IMR-90 (cell line): ENCODE measurements around the gene CXXC1. TPM values are rescaled to one million over a fixed set of nuclear protein-coding genes. Genes with fewer than 3 reads are reported as not detected.

Experiments used
- ATAC-seq: fragments of 200-7000 bp; cut with Tn5 transposase; 2 replicates; pipeline ENCODE4 v1.9.1; 2020; ENCODE audit warnings: low read depth, mild to moderate bottlenecking, moderate library complexity
- Bru-seq: library from RNA; stranded (reverse); fragments of 400-500 nt; gene quantifications from one replicate; lab custom pipeline; 2021; lab: Mats Ljungman, UMichigan
- BruChase-seq, 2 experiments: library from RNA; stranded (reverse); fragments of 400-500 nt; gene quantifications; one replicate each; lab custom pipeline; 2021; lab: Mats Ljungman, UMichigan
- BruUV-seq: library from RNA; stranded (reverse); fragments of 400-500 nt; replicated peaks from 2 replicates; lab custom pipeline; 2021; lab: Mats Ljungman, UMichigan
- CTCF ChIA-PET: fragments of 300-600 bp; formaldehyde crosslinking; extraction: SDS; loops from one replicate; lab custom pipeline; 2021; ENCODE audit warnings: antibody characterized with exemption; lab: Yijun Ruan, JAX
- POLR2A ChIA-PET: fragments of 300-600 bp; sonication (Branson Sonifier 250); formaldehyde crosslinking; loops from one replicate; lab custom pipeline; 2022; ENCODE audit warnings: antibody characterized with exemption; ENCODE audit not compliant: unreplicated experiment; lab: Charles Lee
- DNase-seq: peaks from one replicate; pipeline ENCODE4 v3.0.0; 2013
- H2AFZ ChIP-seq: replicated peaks from 2 replicates; pipeline ENCODE3; 2013; ENCODE audit warnings: low read length, mild to moderate bottlenecking; ENCODE audit not compliant: poor library complexity
- H2AK5ac ChIP-seq: 2 replicates; pipeline ENCODE4 v1.6.1; 2013; ENCODE audit warnings: low read depth, low read length, inconsistent platforms
- H2AK9ac ChIP-seq: replicated peaks from 2 replicates; pipeline ENCODE3; 2013; ENCODE audit warnings: mild to moderate bottlenecking, low read depth, low read length, moderate library complexity; ENCODE audit not compliant: poor library complexity
- H2BK120ac ChIP-seq: 2 replicates; pipeline ENCODE4 v1.6.1; 2013; ENCODE audit warnings: low read depth, low read length, inconsistent platforms
- H2BK15ac ChIP-seq: 3 replicates; pipeline ENCODE4 v1.6.1; 2013; ENCODE audit warnings: low read depth, low read length, inconsistent platforms
- H2BK20ac ChIP-seq: 2 replicates; pipeline ENCODE4 v1.6.1; 2013; ENCODE audit warnings: low read depth, mild to moderate bottlenecking, inconsistent platforms, low read length, moderate library complexity
- H2BK5ac ChIP-seq: 2 replicates; pipeline ENCODE4 v1.6.1; 2013; ENCODE audit warnings: mild to moderate bottlenecking, low read depth, low read length, inconsistent platforms; ENCODE audit not compliant: poor library complexity, severe bottlenecking
- H3K14ac ChIP-seq: replicated peaks from 2 replicates; pipeline ENCODE4 v1.6.1; 2013; ENCODE audit warnings: low read depth, low read length, inconsistent platforms
- H3K18ac ChIP-seq: 2 replicates; pipeline ENCODE4 v1.6.1; 2013; ENCODE audit warnings: low read depth, low read length, control low read depth
- H3K23ac ChIP-seq: 2 replicates; pipeline ENCODE4 v1.6.1; 2013; ENCODE audit warnings: low read depth, low read length, inconsistent platforms
- H3K27ac ChIP-seq: 2 replicates; pipeline ENCODE4 v1.5.1; 2013; ENCODE audit warnings: mild to moderate bottlenecking, control low read depth, low read length; ENCODE audit not compliant: insufficient read depth
- H3K27me3 ChIP-seq: 2 replicates; pipeline ENCODE4 v1.6.1; 2013; ENCODE audit warnings: low read length; ENCODE audit not compliant: control insufficient read depth, insufficient read depth
- H3K36me3 ChIP-seq: 2 replicates; pipeline ENCODE4 v1.6.1; 2013; ENCODE audit warnings: low read length, mixed read lengths; ENCODE audit not compliant: control insufficient read depth, insufficient read depth
- H3K4ac ChIP-seq: 2 replicates; pipeline ENCODE4 v1.6.1; 2013; ENCODE audit warnings: low read depth, low read length, inconsistent platforms
- H3K4me1 ChIP-seq: 2 replicates; pipeline ENCODE4 v1.6.1; 2013; ENCODE audit warnings: low read length, mixed read lengths; ENCODE audit not compliant: control insufficient read depth, insufficient read depth
- H3K4me2 ChIP-seq: 2 replicates; pipeline ENCODE4 v1.6.1; 2013; ENCODE audit warnings: low read depth, mild to moderate bottlenecking, control low read depth, low read length, moderate library complexity
- H3K4me3 ChIP-seq: 2 replicates; pipeline ENCODE4 v1.5.1; 2013; ENCODE audit warnings: low read depth, mild to moderate bottlenecking, control low read depth, low read length, moderate library complexity; ENCODE audit not compliant: insufficient read depth
- H3K56ac ChIP-seq: 2 replicates; pipeline ENCODE4 v1.6.1; 2013; ENCODE audit warnings: low read length, inconsistent platforms; ENCODE audit not compliant: insufficient read depth; ENCODE audit errors: extremely low read depth
- H3K79me1 ChIP-seq, 2 experiments: 2 replicates each; pipeline ENCODE4 v1.6.1; 2013; ENCODE audit warnings: low read length in 2 of 2, inconsistent platforms in 1 of 2, low read depth in 1 of 2
- H3K9ac ChIP-seq: 2 replicates; pipeline ENCODE4 v1.6.1; 2013; ENCODE audit warnings: low read depth, low read length, control low read depth
- H3K9me1 ChIP-seq: 2 replicates; pipeline ENCODE4 v1.6.1; 2013; ENCODE audit warnings: low read length, inconsistent platforms; ENCODE audit not compliant: insufficient read depth
- H3K9me3 ChIP-seq: 2 replicates; pipeline ENCODE4 v1.6.1; 2013; ENCODE audit warnings: low read length; ENCODE audit not compliant: control insufficient read depth, insufficient read depth
- H4K20me1 ChIP-seq: 2 replicates; pipeline ENCODE4 v1.6.1; 2013; ENCODE audit warnings: low read length, inconsistent platforms; ENCODE audit not compliant: insufficient read depth
- H4K5ac ChIP-seq: 2 replicates; pipeline ENCODE4 v1.6.1; 2013; ENCODE audit warnings: mild to moderate bottlenecking, low read depth, low read length, control low read depth
- H4K8ac ChIP-seq, 2 experiments: 2 replicates each; pipeline ENCODE4 v1.6.1; 2013; ENCODE audit warnings: low read depth in 2 of 2, low read length in 2 of 2, control low read depth in 1 of 2, inconsistent platforms in 1 of 2
- H4K91ac ChIP-seq: 2 replicates; pipeline ENCODE4 v1.6.1; 2013; ENCODE audit warnings: low read depth, low read length, inconsistent platforms; ENCODE audit not compliant: insufficient read depth
- CEBPB ChIP-seq: IDR thresholded peaks from 2 replicates; pipeline ENCODE4 v1.6.1; 2012; ENCODE audit warnings: low read depth, low read length, improper control_type of control experiment
- CHD1 ChIP-seq: IDR thresholded peaks from 2 replicates; pipeline ENCODE4 v1.6.1; 2012; ENCODE audit warnings: low read depth, low read length, improper control_type of control experiment
- ELK1 ChIP-seq: fragments of 150-350 bp; IDR thresholded peaks from 2 replicates; pipeline ENCODE4 v1.6.1; 2016; ENCODE audit warnings: low read depth, mild to moderate bottlenecking, low read length, moderate library complexity, borderline replicate concordance
- FOS ChIP-seq: fragments of 150-350 bp; IDR thresholded peaks from 2 replicates; pipeline ENCODE4 v1.6.1; 2016; ENCODE audit warnings: low read depth, low read length
- MAZ ChIP-seq: IDR thresholded peaks from 2 replicates; pipeline ENCODE4 v1.6.1; 2012; ENCODE audit warnings: low read depth, mild to moderate bottlenecking, low read length, improper control_type of control experiment, moderate library complexity, borderline replicate concordance
- MXI1 ChIP-seq: IDR thresholded peaks from 2 replicates; pipeline ENCODE4 v1.6.1; 2012; ENCODE audit warnings: low read depth, mild to moderate bottlenecking, low read length, moderate library complexity, borderline replicate concordance
- NFE2L2 ChIP-seq: fragments of 150-350 bp; IDR thresholded peaks from 2 replicates; pipeline ENCODE4 v1.6.1; 2016; ENCODE audit warnings: low read depth, mild to moderate bottlenecking, low read length
- POLR2A ChIP-seq: IDR thresholded peaks from 2 replicates; pipeline ENCODE4 v1.6.1; 2012; ENCODE audit warnings: mild to moderate bottlenecking, low read depth, low read length
- RFX5 ChIP-seq: IDR thresholded peaks from 2 replicates; pipeline ENCODE4 v1.8.0; 2012; ENCODE audit warnings: low read depth, mild to moderate bottlenecking, low read length, moderate library complexity
- USF2 ChIP-seq: fragments of 150-350 bp; IDR thresholded peaks from 2 replicates; pipeline ENCODE4 v1.6.1; 2017; ENCODE audit warnings: mild to moderate bottlenecking, antibody characterized with exemption, low read length, low read depth
- WGBS, 2 experiments: methylation state at CpG; one replicate each; pipeline versions ENCODE4 v1.1.5 to v1.1.7; 2013; ENCODE audit warnings: missing lambda C conversion rate in 2 of 2; ENCODE audit not compliant: insufficient read length in 1 of 2; ENCODE audit errors: extremely low coverage in 2 of 2; 5-methylcytosine and 5-hydroxymethylcytosine counted together
- dilution Hi-C: fragments of 300-500 bp; cut with HindIII; formaldehyde crosslinking; loops from one replicate; pipeline ENCODE4 v1.14.3; 2018; ENCODE audit warnings: low sequenced_read_pairs; ENCODE audit not compliant: unreplicated experiment
- in situ Hi-C: fragments of 300-500 bp; cut with MboI; formaldehyde crosslinking; loops from 3 replicates; pipeline ENCODE4 v1.14.3; 2019; ENCODE audit warnings: low sequenced_read_pairs, inconsistent platforms, mixed read lengths
- intact Hi-C: fragments of 100-400 bp; cut with micrococcal nuclease; formaldehyde crosslinking; loops from 2 replicates; pipeline ENCODE4 v1.10.0; 2022
- long read RNA-seq: library from polyadenylated mRNA; unstranded; transcript quantifications from one replicate; pipeline ENCODE4 v2.0.0, GENCODE V29; 2021; ENCODE audit not compliant: unreplicated experiment
- polyA plus RNA-seq, 3 experiments: library from polyadenylated mRNA; depleted of rRNA; stranded (reverse); fragments of >200 nt; gene quantifications; 2 replicates each; pipeline ENCODE4 v1.2.3, GENCODE V29; 2012; ENCODE audit warnings: low replicate concordance in 1 of 3
- total RNA-seq: library from RNA; depleted of rRNA; stranded (reverse); fragments of >200 nt; gene quantifications from 2 replicates; pipeline ENCODE4 v1.2.3, GENCODE V29; 2012; rRNA removed

CXXC1 gene
- total RNA-seq = 24.0 and 29.4 TPM in 2 replicates
- 66.2 and 81.6 TPM in 2 replicates for polyA plus RNA-seq (2012; rRNA removed)
- 57.6 and 61.0 TPM in 2 replicates for polyA plus RNA-seq (2012; cell fraction: cytosol; rRNA removed)
- polyA plus RNA-seq (2012; cell fraction: nucleus; rRNA removed; ENCODE audit: low replicate concordance) = 342 and 639 TPM in 2 replicates
- Bru-seq, nascent RNA = percentile 50 among the genes with signal in this experiment
- BruChase-seq, experiment 1, labeled RNA remaining after a 6-hour chase = percentile 65 among the genes with signal in this experiment
- BruChase-seq, experiment 2, labeled RNA remaining after a 2-hour chase = percentile 58 among the genes with signal in this experiment
- long read RNA-seq, transcript CXXC1-201 (15 exons, 2,936 nt) = major isoform, 32 of 63 reads
- long read RNA-seq, partial matches to known transcripts = 5 of 63 reads
- long read RNA-seq, other reads (novel, unspliced or antisense) = 19 of 63 reads

GRCh38 chr18:50287441-50288347 is at the start of gene CXXC1:
Gene CXXC1, minus strand, starts transcription at chr18:50287692. Its CDS starts 103 bp downstream, at chr18:50287589.
- WGBS, 2 experiments = 0% methylated on average over 39 of the region's 76 CpGs; no CpG with 5 or more reads in 1 of the 2 experiments
- Histone ChIP-seq H3K23ac (peak within 1 kb of the TSS; percentile 9; the same call in 1 of the 2 replicates), H3K56ac (no peak within 1 kb of the TSS), H2BK5ac (peak within 1 kb of the TSS; percentile 12), H3K4me2 (peak within 1 kb of the TSS; percentile 82), H4K20me1 (peaks cover 3% of the 10 kb centered on the region; the same call in 1 of the 2 replicates), H4K8ac (peak within 1 kb of the TSS; percentile 47 to 93), H2AK9ac (peak within 1 kb of the TSS; percentile 86), H3K9me1 (no peaks in the 10 kb centered on the region), H3K4me1 (peaks cover 3% of the 10 kb centered on the region; the same call in 1 of the 2 replicates), H2AFZ (peak within 1 kb of the TSS; percentile 99), H2BK15ac (no peak within 1 kb of the TSS), H3K14ac (peak within 1 kb of the TSS; percentile 73; the same call in 1 of the 2 replicates), H2BK120ac (peak within 1 kb of the TSS; percentile 37; the same call in 1 of the 2 replicates), H3K36me3 (peaks cover 24% of the 10 kb centered on the region), H3K27ac (peak within 1 kb of the TSS; percentile 33), H4K91ac (peak within 1 kb of the TSS; percentile 20), H3K4me3 (peak within 1 kb of the TSS; percentile 60), H3K9ac (peak within 1 kb of the TSS; percentile 55), H3K9me3 (no peaks in the 10 kb centered on the region), H3K4ac (peak within 1 kb of the TSS; percentile 66), H2BK20ac (no peak within 1 kb of the TSS), H3K18ac (no peak within 1 kb of the TSS), H4K5ac (peak within 1 kb of the TSS; percentile 61), H2AK5ac (0 out of 2 replicates have a peak within 1 kb of the TSS, but pooled peaks have one; percentile 10), H3K79me1 (peaks cover 7 to 17% of the 10 kb centered on the region in 2 experiments; a peak in 3 of 4 replicates), H3K27me3 (peaks cover 5% of the 10 kb centered on the region; the same call in 1 of the 2 replicates)
- no TSS peak for BruUV-seq
- CTCF ChIA-PET = interaction anchor here (1.0 kb wide), 1 partner anchor 70 kb away, joined by 3 read pairs; no protein-coding TSS in a partner anchor
- dilution Hi-C loops = no loop called here
- DNase-seq = peak; percentile 100
- POLR2A ChIA-PET = no interaction called here
- intact Hi-C loops = loop anchor here (5.0 to 10.0 kb wide), 2 partner anchors 70 to 793 kb away; partner anchors contain the start of gene RPL17
- in situ Hi-C loops = loop anchor here (25.0 kb wide), 2 partner anchors 750 to 1650 kb away; partner anchors contain the start of gene SMAD4
- ATAC-seq = peak; percentile 96
- TF ChIP-seq POLR2A = no peak
- TF ChIP-seq USF2 = peak; percentile 24; the same call in 1 of the 2 replicates
- no peak for TF ChIP-seq ELK1
- TF ChIP-seq MAZ = peak; percentile 55; the same call in 1 of the 2 replicates
- TF ChIP-seq MXI1 = peak; percentile 75; the same call in 1 of the 2 replicates
- TF ChIP-seq CHD1 = no peak
- TF ChIP-seq RFX5 = 0 out of 2 replicates have a peak, but pooled peaks have one; percentile 9
- peak; percentile 83 for TF ChIP-seq CEBPB
- no peak for TF ChIP-seq FOS
- TF ChIP-seq NFE2L2 = no peak
